Measurements from ENCODE around the gene SLC18A3.

Gene SLC18A3

GRCh38 chr10:49596836-49597235 is 13.3 kb upstream of the SLC18A3 start:
- no peak for DNase-seq

GRCh38 chr10:49597426-49598163 is 12.5 kb upstream of the SLC18A3 start:
- DNase-seq = no peak

DNA sequence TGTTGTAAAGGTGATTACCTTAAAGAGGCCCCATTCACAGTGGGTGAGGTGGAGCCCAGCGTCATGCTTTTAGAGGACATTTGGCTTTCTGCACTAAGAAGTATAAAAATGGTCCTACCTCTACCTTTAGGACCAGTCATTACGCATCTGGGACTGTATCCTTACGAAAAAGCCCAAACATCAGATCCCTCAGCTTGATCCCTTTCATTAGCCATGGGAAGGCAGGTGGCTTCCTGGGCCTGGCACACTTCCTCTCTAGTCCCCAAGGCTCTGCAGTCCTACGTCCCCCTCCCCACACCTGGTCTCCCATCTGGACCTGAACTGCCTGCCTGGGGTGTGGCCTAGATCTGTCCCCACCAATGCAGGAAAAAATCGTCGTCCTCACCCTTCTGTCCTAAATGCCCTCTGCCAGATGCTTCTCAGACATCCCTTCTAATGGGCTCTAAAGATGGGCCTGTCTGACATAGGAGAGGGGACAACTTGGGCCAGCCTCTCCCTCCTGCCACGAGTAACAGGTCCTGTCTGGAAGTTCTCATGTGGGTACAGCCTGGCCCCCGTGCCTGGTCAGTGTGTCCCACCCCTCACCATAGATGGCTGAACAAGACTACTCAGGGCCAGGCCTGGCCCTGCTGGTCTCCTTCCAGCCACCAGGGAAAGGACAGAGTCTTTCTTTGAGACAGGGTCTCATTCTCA is 11.8 kb upstream of the SLC18A3 start:
- no peak for DNase-seq

GRCh38 chr10:49598986-49599385 is 11.1 kb upstream of the SLC18A3 start:
- DNase-seq = no peak

DNA sequence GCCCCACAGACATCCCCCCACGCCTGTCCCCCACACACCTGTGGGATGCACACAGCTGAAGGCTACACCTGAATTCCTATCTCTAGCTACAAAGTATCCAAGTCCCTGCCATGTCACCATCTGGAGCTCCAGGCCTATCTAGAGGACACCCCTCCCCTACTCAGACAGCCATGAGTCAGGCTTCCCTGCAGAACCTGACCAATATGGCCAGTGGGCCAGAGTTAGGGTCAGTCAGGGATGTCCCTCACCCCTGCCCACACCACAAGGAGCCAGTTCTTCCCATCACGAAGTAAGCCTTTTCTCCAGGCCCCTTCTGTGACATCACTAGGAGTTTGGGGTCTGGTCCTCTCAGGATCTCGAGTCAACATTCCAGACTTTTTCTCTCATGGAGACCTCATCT is 10.6 kb upstream of the SLC18A3 start:
- no peak for DNase-seq

GRCh38 chr10:49600046-49600445 is 10.1 kb upstream of the SLC18A3 start:
- DNase-seq = no peak

- DNase-seq = no peak
Observed at GRCh38 chr10:49600781-49601400, 9.2 kb upstream of the SLC18A3 start.

DNA sequence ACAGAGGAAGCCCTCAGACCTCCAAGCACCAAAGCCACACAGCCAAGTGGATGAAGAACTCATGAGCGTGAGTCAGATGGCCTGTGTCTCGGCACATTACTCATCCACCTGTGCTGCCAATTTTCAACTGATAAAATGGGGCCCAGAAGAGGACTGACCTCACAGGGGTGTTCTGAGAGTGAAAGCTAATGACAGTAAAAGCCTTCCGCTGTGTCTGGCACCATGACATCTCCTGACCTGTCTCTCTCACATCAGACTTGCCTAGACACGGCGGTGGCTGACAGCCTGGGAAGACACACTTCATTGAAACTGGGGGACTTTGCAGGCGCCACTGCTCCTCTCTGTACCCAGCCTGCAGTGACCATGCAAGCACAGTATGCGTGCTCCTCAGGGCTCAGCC is 8.3 kb upstream of the SLC18A3 start:
- DNase-seq = no peak

GRCh38 chr10:49602380-49603023 is 7.6 kb upstream of the SLC18A3 start:
- DNase-seq = no peak

DNA sequence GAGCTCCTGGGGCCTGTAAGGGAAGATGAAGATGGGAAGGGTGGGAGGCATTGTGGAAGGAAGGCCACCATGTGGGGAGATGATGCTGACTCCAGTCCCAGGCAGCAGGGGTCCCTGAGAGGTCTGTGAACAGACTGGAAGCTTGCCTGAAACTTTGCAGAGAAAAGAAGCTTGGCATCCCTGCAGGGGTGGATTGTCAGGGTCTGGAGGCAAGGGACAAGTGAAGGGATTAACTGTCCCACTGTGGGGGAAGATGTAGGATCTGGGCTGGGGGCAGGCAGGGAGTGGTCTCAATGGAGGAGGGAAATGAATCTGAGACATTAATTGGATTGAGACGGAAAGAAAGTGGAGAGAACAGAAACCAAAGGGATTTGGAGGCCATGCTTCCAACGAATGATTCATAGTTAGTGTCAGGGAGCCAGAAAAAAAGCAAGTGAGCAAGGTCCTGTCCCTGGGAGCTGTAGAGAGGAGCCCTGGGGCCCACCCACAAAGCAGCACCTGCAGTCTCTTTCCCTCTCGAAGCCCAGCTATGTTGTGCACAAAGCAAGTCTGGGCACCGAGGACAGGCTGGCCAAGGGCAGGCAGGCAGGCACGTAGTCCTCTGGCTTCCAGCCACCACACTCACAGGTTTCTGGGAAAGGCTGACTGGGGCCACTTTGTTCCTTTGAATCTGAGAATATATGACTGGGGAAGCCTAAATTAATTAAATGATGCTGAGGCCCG is 4.7 kb upstream of the SLC18A3 start:
- DNase-seq = no peak

GRCh38 chr10:49605939-49606509 is 4.1 kb upstream of the SLC18A3 start:
- DNase-seq = no peak

DNA sequence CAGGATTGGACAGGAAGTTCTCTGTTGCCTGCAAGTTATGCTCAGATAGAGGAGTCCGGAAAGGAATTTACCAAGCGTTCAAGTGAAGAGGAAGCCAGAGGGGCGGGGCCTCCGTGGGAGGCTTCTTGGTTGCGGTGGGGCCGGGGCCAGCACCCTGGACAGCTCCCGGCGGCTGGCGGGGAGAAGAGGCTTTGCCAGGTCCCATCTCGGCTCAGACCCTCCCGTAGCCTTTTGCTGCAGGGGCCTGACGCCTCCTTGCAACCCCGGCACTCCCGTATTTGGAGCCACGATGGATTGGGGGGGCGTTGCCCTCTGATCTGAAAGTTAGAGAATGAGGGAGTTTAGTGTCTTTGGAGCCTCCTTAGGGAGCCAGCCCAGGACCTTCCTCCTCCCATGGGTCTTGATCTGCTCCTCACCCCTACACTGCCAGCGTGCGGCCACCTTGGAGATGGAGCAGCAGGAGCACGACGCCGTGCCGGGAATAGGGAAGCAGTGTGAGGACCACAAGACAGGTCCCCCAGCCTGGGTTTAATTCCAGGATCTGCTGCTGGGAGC is 3.1 kb upstream of the SLC18A3 start:
- peak; percentile 52 for DNase-seq

GRCh38 chr10:49608166-49609005 is 1.7 kb upstream of the SLC18A3 start:
- DNase-seq = no peak

DNA sequence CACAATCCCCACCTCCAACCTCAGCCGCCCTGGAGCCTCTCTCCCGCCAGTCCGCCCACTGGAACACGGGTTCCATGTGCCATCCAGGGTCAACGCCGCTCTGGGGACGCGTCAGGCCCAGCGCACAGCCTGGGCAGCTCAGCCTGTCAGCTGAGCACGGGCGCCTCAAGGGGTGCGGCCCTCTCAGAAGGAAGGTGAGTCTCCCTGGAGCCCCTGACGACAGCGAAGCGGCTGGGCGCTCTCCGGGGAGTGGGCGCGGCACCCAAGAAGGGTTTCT is 1.2 kb upstream of the SLC18A3 start:
- no peak for DNase-seq

DNA sequence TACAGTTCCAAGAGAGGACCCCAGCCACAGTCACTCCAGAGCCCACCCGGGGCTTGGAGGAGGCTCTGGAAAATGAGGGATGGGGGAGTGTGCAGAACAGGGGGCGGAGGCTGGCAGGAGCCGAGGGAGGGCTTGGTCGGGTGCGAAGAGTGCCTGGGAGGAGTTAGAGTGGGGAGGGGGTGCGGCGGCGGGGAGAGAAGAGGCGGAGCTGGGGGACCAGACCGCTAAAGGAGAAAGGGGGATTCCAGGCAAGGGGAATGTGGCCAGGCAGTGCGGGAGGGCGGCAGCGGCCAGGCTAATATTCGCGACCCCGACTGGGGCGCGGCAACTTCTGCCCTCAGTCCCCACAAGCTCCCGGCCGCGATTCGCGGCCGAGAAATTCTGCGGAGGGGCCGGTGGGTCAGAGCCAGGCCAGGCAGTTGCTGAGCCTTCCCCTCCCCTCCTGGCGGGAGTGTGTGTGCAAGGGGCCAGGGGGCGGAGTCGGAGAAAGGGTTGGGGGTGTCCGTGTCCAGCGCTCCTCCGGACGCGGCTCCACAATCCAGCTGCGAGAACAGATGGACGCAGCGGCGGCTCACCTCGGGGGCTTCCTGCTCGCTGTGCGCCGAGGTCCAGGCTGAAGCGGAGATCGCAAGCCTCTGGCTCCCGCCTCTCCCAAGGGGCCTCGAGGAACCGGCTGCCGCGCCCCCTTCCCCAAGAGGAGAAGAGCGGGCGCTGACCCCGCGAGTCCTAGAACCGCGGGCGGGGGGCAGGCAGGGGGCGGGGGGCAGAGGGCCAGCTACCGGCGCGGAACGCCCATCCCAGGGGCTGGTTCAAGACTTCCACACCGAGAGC is 612 bp upstream of the SLC18A3 start:
- DNase-seq = no peak

DNA sequence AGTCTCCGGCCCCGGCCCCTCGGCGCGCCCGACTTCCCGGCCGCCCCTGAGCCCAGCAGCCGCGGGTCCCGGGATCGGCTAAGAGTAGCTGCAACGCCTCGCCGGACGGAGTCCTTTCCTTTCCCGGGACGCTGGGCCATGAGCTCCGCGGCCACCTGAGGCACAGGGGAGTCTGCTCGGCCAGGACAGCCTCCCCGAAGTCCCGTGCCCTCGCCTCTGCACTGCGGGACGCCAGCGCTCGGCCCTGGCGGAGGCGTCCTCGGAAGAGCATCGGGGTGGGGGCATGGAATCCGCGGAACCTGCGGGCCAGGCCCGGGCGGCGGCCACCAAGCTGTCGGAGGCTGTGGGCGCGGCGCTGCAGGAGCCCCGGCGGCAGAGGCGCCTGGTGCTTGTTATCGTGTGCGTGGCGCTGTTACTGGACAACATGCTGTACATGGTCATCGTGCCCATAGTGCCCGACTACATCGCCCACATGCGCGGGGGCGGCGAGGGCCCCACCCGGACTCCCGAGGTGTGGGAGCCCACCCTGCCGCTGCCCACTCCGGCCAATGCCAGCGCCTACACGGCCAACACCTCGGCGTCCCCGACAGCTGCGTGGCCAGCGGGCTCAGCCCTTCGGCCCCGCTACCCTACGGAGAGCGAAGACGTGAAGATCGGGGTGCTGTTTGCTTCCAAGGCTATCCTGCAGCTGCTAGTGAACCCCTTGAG is 502 bp downstream of the SLC18A3 start:
- no peak for DNase-seq

GRCh38 chr10:49611166-49611815 is 1.2 kb downstream of the SLC18A3 start:
- DNase-seq = no peak

DNA sequence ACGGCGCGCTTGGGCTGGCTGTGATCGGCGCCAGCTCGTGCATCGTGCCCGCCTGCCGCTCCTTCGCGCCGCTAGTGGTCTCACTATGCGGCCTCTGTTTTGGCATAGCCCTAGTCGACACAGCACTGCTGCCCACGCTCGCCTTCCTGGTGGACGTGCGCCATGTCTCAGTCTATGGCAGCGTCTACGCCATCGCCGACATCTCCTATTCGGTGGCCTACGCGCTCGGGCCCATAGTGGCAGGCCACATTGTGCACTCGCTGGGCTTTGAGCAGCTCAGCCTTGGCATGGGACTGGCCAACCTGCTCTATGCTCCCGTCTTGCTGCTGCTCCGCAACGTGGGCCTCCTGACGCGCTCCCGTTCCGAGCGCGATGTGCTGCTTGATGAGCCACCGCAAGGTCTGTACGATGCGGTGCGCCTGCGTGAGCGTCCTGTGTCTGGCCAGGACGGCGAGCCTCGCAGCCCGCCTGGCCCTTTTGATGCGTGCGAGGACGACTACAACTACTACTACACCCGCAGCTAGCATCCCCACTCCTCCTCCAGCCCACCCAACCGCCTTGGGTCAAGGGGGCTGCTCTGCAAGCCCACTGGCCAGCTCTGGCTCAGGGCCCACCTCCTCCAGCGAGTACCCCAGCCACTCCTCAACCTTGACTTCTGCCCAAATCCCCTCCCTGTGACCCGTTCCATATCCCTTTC is 1.9 kb downstream of the SLC18A3 start:
- no peak for DNase-seq

Measured in CD4-positive, alpha-beta T cell treated with Interleukin-12 subunit alpha and Interleukin-12 subunit beta, for 1 hour (primary cell).